HG02938 (cell line): ENCODE measurements around the gene CT47C1.

Experiments
- ATAC-seq: cut with Tn5 transposase; IDR thresholded peaks from one replicate; pipeline ENCODE4 v1.9.1; 2021; ENCODE audit warnings: mild to moderate bottlenecking, moderate library complexity; ENCODE audit not compliant: unreplicated experiment

Gene CT47C1

DNA sequence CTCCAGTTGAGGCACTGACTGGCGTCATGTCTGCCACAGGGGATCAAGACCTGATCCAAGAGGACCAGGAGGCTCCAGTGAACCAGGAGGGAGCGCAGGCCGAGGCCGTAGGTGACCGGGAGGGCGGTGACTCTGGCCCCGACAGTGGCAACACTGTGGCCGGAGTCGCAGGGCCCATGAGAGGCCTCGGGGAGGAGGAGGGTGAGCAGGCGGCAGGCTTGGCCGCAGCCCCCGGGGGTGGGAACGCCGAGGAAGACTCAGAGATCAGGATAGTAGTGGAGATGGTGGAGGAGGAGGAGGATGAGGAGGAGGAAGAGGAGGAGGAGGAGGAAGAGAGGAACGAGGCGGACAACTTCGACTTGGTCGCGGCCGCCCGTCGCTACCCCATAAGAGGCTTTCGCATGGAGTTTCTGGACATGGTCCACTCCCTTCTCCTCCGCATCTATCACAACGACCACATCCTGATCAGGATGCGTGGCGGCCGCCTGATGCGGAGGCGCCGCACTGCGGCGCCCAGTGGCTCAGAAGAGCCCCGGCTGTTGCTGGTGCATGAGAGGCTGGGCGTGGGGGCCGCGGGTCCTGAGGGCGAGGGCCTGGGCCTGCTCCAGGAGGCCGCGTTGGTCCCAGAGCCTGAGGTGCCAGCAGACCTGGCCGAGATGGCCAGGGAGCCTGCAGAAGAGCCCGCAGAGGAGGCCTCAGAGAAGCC lies 560 bp downstream of the CT47C1 start:
- ATAC-seq = no peak

DNA sequence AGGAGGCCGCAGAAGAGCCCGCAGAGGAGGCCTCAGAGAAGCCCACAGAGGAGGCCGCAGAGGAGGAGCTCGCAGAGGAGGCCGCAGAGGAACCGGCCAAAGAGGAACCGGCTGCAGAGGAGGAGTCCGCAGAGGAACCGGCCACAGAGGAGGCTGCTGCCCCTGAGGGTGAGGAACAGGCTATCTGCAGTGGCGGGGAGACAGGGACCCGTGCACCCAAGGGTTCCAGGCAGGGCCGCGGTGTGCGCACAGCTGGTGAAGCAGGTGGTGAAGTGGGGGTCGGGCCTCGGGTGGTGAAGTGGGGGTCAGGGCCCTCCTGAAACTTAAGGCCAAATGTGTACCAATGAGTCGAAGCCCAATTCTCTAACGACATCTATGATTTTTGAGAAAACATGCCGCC lies 1.1 kb downstream of the CT47C1 start:
- no peak for ATAC-seq

GRCh38 chrX:119075270-119076025 lies 2.7 kb downstream of the CT47C1 start:
- no peak for ATAC-seq

- no peak for ATAC-seq
Measured at GRCh38 chrX:119082278-119082677, 9.5 kb downstream of the CT47C1 start.

- no peak for ATAC-seq
Measured at GRCh38 chrX:119084766-119085165, 12.0 kb downstream of the CT47C1 start.

- no peak for ATAC-seq
Measured at GRCh38 chrX:119087121-119087520, 14.3 kb downstream of the CT47C1 start.

GRCh38 chrX:119089619-119090018 lies 16.8 kb downstream of the CT47C1 start:
- ATAC-seq = no peak

GRCh38 chrX:119090627-119091026 lies 17.8 kb downstream of the CT47C1 start:
- ATAC-seq = no peak

DNA sequence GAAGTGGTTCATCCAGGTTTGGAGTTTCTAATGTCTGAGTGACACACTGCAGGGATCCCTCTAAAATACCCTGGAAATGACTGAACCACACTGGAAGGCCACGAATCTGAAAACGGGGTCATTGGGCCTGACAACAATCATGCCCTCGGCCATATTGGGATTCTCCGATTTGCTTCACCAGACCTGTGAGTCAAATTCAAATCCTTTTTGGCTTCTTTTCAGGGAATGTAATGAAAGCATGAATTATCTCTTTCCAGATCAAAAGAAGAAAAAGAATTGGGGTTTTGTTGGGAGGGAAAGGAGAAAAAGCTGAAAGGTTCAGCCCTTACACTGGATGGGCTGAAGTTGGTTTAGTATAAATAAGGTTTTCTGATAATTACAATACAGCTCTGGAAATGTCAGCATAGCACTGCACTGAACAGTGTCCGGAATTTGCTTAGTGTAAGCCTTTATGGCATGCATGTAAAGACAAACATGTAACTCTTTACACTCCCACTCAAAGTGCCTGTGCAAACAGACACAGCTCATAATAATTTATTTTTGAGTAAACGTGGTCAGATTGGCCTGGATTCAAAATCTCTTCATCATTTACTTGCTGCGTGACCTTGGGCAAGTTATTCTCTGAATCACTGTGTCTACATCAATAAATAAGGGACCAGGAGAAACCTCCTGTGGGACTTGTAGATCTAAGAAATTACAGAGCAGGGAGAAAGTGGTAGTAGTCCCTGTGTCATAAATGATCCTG lies 21.4 kb downstream of the CT47C1 start:
- no peak for ATAC-seq

- ATAC-seq = no peak
Measured at GRCh38 chrX:119094819-119095218, 22.0 kb downstream of the CT47C1 start.

GRCh38 chrX:119095936-119096335 lies 23.1 kb downstream of the CT47C1 start:
- no peak for ATAC-seq

- ATAC-seq = no peak
Measured at GRCh38 chrX:119101168-119101567, 28.4 kb downstream of the CT47C1 start.

DNA sequence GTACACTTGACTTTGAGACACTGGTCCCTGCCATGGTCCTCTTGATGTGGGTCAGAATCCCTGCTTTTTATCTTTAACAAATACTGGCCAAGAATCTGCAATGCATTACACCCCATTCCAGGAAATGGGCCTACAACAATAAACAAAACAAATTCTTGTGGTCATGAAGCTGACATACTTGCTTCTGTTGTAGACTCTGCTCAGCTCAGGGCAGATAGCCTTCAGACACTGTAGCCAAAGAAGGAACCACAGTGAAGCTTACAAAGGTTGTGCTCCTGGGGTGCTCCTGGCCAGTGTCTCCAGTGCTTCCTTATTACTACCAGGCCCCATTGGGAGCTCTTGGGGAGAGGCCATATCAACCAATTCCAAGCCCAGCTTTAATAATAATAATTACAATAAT lies 33.0 kb downstream of the CT47C1 start:
- no peak for ATAC-seq

- ATAC-seq = no peak
Measured at GRCh38 chrX:119107206-119107605, 34.4 kb downstream of the CT47C1 start.

DNA sequence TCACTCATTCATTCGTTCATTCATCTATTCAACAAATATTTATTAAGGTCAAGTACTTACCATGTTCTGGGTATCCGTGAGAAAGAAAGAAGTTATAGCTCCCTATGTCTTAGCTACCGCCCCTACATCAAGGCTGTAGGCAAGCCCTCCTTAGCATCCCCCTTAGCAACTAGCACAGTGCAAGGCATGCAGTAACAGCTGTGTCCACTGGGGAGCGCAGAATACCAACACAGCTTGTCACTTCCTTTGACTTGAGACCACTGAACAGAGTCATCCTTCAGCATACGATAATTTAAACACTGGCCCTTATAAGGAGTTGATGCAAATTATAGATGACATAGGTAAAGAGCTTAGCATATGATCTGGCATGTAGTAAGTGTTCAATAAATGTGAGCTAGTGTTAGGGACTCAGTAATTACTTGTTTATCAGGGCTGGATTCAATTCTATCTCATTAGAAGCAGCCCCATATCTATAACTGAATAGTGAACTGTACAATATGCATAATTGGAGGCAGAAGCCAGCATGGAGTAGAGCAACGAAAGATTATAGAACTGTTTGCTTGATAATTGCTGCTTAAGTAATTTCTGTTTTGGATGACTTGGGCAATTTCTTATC lies 46.1 kb downstream of the CT47C1 start:
- ATAC-seq = peak; percentile 85

DNA sequence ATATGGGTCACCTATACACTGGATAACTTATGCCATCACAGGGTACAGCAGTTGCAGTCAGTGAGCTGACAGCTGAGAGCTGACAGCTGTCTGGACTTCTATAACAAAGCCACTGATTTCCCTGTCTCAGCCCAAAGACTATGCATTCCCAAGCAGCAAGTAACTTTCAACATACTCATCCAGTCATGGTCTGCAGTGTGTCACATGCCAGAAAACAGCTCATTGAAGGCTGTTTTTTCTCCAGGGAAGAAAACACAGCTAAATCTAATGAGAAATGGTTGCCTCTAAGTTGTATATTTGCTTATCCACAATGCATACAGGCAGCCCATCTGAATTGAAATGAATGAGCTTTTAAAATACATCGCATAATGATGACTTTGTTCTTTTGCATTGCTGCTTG lies 48.5 kb downstream of the CT47C1 start:
- ATAC-seq = no peak
